Stimulated activated naive CD8-positive, alpha-beta T cell treated with anti-CD3 and anti-CD28 coated beads, Interleukin-15, amount 100 ng/mL, for 72 hours (primary cell): ENCODE data around the gene UBL3.

Experiments used
- ATAC-seq: fragments of 150-1000 bp; cut with Tn5 transposase; 2 replicates; pipeline ENCODE4 v1.10.0; 2021; ENCODE audit warnings: mild to moderate bottlenecking, moderate library complexity
- DNase-seq, 2 donors: peaks; one replicate each; pipeline ENCODE4 v3.0.0; 2021 to 2022
- H3K27ac Mint-ChIP-seq, 2 donors: one replicate each; pipeline ENCODE4 v1.8.0; 2022; ENCODE audit warnings: mild to moderate bottlenecking in 2 of 2, mixed read lengths in 2 of 2, moderate library complexity in 2 of 2
- H3K27me3 Mint-ChIP-seq: one replicate; pipeline ENCODE4 v1.8.0; 2022; ENCODE audit warnings: mixed read lengths
- H3K4me1 Mint-ChIP-seq: one replicate; pipeline ENCODE4 v1.8.0; 2022; ENCODE audit warnings: mild to moderate bottlenecking, mixed read lengths
- H3K4me3 Mint-ChIP-seq, 2 donors: one replicate each; pipeline ENCODE4 v1.8.0; 2022; ENCODE audit warnings: mild to moderate bottlenecking in 2 of 2, mixed read lengths in 2 of 2, moderate library complexity in 1 of 2
- H3K9me3 Mint-ChIP-seq, 2 donors: one replicate each; pipeline ENCODE4 v1.8.0; 2022; ENCODE audit warnings: mixed read lengths in 2 of 2

UBL3 gene

GRCh38 chr13:29846475-29847256 lies 3.8 kb downstream of the UBL3 start:
- H3K27me3 Mint-ChIP-seq = no peaks in the 10 kb centered on the region
- peak overlapping the region; percentile 78 to 92 for H3K4me3 Mint-ChIP-seq
- no peak for DNase-seq
- peaks cover 41% of the 10 kb centered on the region for H3K4me1 Mint-ChIP-seq
- H3K9me3 Mint-ChIP-seq = no peaks in the 10 kb centered on the region
- no peak overlapping the region for H3K27ac Mint-ChIP-seq
- no peak for ATAC-seq

GRCh38 chr13:29845440-29846056 lies 4.9 kb downstream of the UBL3 start:
- DNase-seq = no peak
- no peaks in the 10 kb centered on the region for H3K9me3 Mint-ChIP-seq
- H3K4me1 Mint-ChIP-seq = peaks cover 48% of the 10 kb centered on the region

GRCh38 chr13:29844441-29844840 lies 6.0 kb downstream of the UBL3 start:
- H3K27me3 Mint-ChIP-seq = no peaks in the 10 kb centered on the region
- H3K4me3 Mint-ChIP-seq = no peak overlapping the region
- ATAC-seq = no peak
- H3K27ac Mint-ChIP-seq = no peak overlapping the region
- peaks cover 53% of the 10 kb centered on the region for H3K4me1 Mint-ChIP-seq
- no peaks in the 10 kb centered on the region for H3K9me3 Mint-ChIP-seq
- no peak for DNase-seq

More at GRCh38 chr13:29845440-29846056, 4.9 kb downstream of the UBL3 start:
- Mint-ChIP-seq H3K27ac (no peak overlapping the region), H3K4me3 (no peak overlapping the region), H3K27me3 (no peaks in the 10 kb centered on the region)
- no peak for ATAC-seq

- Mint-ChIP-seq H3K27ac (no peak overlapping the region), H3K4me3 (no peak overlapping the region), H3K27me3 (no peaks in the 10 kb centered on the region), H3K9me3 (no peaks in the 10 kb centered on the region), H3K4me1 (peaks cover 60% of the 10 kb centered on the region)
- DNase-seq = no peak
- no peak for ATAC-seq
Observed at GRCh38 chr13:29840585-29840984, 9.8 kb downstream of the UBL3 start.

DNA sequence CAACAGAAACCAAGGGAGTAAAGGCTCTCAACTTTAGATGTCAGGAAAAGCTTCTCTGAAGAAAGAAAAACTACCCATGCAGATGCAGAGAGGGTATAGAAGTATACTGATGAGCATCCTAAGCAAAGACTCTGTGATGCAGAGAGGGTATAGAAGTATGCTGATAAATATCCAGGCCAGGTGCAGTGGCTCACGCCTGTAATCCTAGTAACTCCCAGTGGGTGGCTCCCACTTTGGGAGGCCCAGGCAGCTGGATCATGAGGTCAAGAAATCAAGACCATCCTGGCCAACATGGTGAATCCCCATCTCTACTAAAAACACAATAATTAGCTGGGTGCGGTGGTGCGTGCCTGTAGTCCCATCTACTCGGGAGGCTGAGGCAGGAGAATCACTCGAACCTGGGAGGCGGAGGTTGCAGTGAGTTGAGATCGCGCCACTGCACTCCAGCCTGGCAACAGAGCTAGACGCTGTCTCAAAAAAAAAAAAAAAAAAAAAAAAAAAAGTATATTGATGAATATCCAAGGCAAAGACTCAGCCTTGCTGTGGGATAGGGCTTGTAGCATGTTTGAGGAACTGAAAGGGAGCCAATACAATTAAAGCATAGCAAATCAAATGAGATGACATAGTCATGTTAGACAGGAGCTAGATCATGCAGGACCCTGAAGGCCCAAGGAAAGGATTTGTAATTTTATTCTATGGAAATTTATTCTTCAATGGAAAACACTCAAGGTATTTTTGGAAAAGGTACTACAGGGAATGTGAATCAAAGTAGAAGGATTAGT lies 14.9 kb downstream of the UBL3 start:
- no peak for DNase-seq
- Mint-ChIP-seq H3K4me1 (peaks cover 44% of the 10 kb centered on the region), H3K27me3 (no peaks in the 10 kb centered on the region), H3K27ac (no peak overlapping the region), H3K4me3 (no peak overlapping the region), H3K9me3 (no peaks in the 10 kb centered on the region)
- no peak for ATAC-seq

DNA sequence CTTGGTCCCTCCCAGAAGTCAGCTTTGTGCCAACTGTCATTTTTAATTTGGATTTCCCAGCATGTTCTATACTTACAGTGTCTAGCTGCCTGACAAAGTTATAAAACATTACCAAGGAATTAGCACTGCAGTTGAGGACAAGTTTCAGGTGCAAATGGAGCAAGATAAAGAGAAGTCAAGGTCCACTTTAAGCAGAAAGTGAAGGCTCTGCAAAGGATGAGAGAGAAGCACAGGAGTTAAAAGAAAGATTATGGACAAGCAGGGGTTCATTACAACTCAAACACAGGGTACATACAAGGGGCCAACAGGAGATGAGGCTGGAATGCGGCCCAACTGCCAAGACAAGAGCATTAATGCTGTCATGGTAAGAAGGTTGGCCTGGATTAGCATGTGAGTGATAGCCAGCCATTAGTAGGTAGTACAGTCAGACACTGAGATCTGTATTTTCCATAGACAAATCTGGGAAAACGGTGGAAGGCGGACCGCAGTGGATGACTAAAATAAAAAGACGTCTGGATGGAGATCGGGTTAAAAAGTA lies 17.6 kb downstream of the UBL3 start:
- ATAC-seq (no peak), DNase-seq (no peak)
- Mint-ChIP-seq H3K9me3 (peaks cover 0 to 7% of the 10 kb centered on the region in 2 donors), H3K4me1 (peaks cover 32% of the 10 kb centered on the region), H3K4me3 (no peak overlapping the region), H3K27ac (no peak overlapping the region), H3K27me3 (no peaks in the 10 kb centered on the region)

GRCh38 chr13:29830000-29830399 lies 20.4 kb downstream of the UBL3 start:
- H3K27ac Mint-ChIP-seq = no peak overlapping the region
- ATAC-seq (no peak), DNase-seq (no peak)
- H3K27me3 Mint-ChIP-seq = no peaks in the 10 kb centered on the region
- H3K4me3 Mint-ChIP-seq = no peak overlapping the region
- H3K9me3 Mint-ChIP-seq = peaks cover 1 to 7% of the 10 kb centered on the region in 2 donors
- peaks cover 25% of the 10 kb centered on the region for H3K4me1 Mint-ChIP-seq

DNA sequence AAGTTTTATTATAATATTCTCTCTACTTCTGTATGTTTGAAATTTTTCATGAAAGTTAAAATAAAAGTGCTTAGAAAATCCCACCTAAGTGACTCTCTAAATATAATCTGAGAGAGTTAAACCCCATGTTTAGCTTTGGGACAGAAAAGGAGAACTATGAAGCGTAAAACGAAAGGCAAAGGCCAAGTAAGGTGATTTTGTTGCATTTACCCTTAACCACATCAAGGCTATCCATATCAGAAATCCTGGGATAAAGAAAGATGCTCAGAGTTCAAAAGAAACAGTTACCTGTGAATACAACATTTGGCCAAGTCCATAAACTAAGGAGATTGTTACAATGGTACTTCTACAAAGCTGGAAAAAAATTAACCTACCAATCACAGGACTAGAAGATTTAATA lies 31.3 kb downstream of the UBL3 start:
- no peak overlapping the region for H3K27ac Mint-ChIP-seq

GRCh38 chr13:29817604-29818378 lies 32.6 kb downstream of the UBL3 start:
- H3K9me3 Mint-ChIP-seq = no peaks in the 10 kb centered on the region
- ATAC-seq = no peak
- peak overlapping the region; percentile 23 to 64 for H3K4me3 Mint-ChIP-seq
- peak overlapping the region in 1 of 2 donors; percentile 53 for H3K27ac Mint-ChIP-seq
- no peaks in the 10 kb centered on the region for H3K27me3 Mint-ChIP-seq
- DNase-seq = no peak
- H3K4me1 Mint-ChIP-seq = peaks cover 38% of the 10 kb centered on the region

More for the DNA sequence above, 31.3 kb downstream of the UBL3 start:
- DNase-seq (no peak), ATAC-seq (no peak)
- H3K27me3 Mint-ChIP-seq = no peaks in the 10 kb centered on the region
- H3K4me1 Mint-ChIP-seq = peaks cover 44% of the 10 kb centered on the region
- H3K4me3 Mint-ChIP-seq = no peak overlapping the region
- no peaks in the 10 kb centered on the region for H3K9me3 Mint-ChIP-seq

DNA sequence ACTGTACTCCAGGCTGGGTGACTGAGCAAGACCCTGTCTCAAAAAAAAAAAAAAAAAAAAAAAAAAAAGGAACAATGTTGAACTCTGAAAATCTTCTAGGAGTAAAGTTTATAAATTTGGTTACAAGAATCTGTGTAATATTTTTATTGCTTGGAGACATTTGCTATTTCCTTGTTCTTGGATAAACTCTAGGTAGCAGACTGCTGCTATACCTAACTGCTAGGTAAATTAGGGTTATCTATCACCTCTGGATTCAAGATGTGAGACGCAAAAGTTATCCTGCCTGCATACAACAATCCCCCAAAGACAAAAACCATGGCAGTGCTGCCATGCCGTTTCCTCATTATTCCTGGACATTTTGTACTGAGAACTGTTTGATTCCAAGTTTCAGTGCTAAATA lies 33.7 kb downstream of the UBL3 start:
- ATAC-seq = no peak
- Mint-ChIP-seq H3K9me3 (no peaks in the 10 kb centered on the region), H3K4me1 (peaks cover 38% of the 10 kb centered on the region)

GRCh38 chr13:29815336-29815735 lies 35.1 kb downstream of the UBL3 start:
- Mint-ChIP-seq H3K27me3 (no peaks in the 10 kb centered on the region), H3K4me1 (peaks cover 42% of the 10 kb centered on the region)

More for the DNA sequence above, 33.7 kb downstream of the UBL3 start:
- H3K4me3 Mint-ChIP-seq = no peak overlapping the region
- H3K27ac Mint-ChIP-seq = no peak overlapping the region
- H3K27me3 Mint-ChIP-seq = no peaks in the 10 kb centered on the region
- no peak for DNase-seq

DNA sequence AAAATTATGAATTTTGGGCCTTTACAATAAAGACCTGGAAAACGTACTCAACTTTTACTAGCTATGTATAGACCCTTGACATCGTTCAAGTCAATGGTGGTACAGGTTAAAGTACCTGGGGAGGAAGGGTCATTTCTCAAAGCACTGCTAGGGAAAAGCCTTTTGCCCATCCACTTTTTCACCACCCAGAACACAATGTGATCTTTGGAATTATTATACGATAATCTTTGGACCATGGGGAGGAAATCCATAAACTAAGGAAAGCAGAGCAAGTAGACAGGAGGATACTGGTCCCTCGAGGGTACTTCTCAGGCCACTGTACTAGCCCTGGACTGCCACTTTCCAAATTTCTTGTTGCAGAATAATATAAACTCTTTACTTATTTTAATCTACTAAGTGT lies 39.5 kb downstream of the UBL3 start:
- Mint-ChIP-seq H3K27ac (no peak overlapping the region), H3K27me3 (no peaks in the 10 kb centered on the region), H3K9me3 (no peaks in the 10 kb centered on the region), H3K4me3 (no peak overlapping the region), H3K4me1 (peaks cover 34% of the 10 kb centered on the region)
- DNase-seq = no peak
- ATAC-seq = no peak

More at GRCh38 chr13:29815336-29815735, 35.1 kb downstream of the UBL3 start:
- H3K4me3 Mint-ChIP-seq = no peak overlapping the region
- DNase-seq (no peak), ATAC-seq (no peak)
- no peak overlapping the region for H3K27ac Mint-ChIP-seq
- H3K9me3 Mint-ChIP-seq = no peaks in the 10 kb centered on the region

GRCh38 chr13:29810145-29810742 lies 40.2 kb downstream of the UBL3 start:
- no peak overlapping the region for H3K27ac Mint-ChIP-seq
- no peak overlapping the region for H3K4me3 Mint-ChIP-seq
- peaks cover 29% of the 10 kb centered on the region for H3K4me1 Mint-ChIP-seq
- H3K27me3 Mint-ChIP-seq = no peaks in the 10 kb centered on the region
- DNase-seq = no peak
- H3K9me3 Mint-ChIP-seq = no peaks in the 10 kb centered on the region
- no peak for ATAC-seq

DNA sequence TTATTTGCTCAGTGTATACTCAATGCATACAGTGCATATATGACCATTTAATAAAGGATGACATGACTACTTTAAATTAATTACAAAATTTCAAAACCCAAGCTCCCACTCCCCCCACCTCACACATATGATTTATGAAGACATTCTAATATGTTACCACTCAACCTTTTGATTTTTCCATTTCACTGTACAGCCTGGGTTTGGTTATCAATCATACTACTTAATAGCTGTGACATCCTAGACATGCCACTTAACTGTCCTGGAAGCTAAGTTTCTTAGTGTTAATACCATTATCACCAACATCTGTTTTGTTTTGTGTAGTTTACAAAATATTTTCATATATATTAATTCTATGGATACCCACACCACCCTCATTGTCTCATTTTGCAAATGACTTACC lies 42.2 kb downstream of the UBL3 start:
- no peak overlapping the region for H3K4me3 Mint-ChIP-seq

More for the DNA sequence above, 42.2 kb downstream of the UBL3 start:
- Mint-ChIP-seq H3K9me3 (no peaks in the 10 kb centered on the region), H3K27ac (no peak overlapping the region), H3K27me3 (no peaks in the 10 kb centered on the region), H3K4me1 (peaks cover 25% of the 10 kb centered on the region)
- DNase-seq (no peak), ATAC-seq (no peak)
